ENCODE data around the gene ZCCHC24.

ZCCHC24 gene

DNA sequence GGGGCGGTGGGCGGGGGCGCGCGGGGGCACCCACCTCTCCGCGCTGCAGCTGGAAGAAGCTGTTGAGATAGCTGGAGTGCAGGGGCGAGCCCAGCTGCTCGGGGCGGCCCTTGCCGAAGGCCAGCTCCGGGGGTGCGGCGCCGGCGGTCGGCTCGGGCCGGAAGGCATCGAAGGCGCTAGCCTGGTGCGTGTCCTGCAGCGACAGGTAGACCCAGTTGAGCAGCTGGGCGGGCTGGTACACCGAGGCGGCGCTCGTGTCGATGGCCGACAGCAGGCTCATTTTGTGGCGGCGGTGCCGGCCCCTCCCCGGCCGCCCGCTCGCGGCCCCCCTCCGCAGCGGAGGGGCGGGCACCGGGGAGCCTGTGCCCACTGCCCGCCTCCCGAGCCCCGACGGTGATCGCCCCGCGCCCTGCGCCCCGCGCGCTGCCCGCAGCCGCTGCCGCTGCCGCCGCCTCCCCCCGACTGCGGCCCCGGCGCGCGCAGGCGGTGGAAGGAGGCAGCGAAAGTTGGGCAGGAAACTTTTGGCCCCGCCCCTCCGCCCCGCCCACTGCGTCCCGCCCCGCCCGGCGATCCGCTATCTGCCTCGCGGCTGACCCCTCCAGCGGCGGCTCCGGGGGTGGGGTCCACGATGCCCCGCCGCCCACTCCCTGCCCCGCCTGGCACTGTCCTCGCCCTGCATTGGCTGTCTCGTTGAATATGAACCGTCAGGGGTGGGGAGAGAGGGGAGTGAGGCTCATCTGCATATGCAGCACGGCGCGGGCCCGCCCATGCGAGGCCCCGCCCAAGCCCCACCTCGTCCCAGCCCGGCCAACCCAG is at the start of gene ZCCHC24:
Gene ZCCHC24 (minus strand): TSS at position 464 of the 816 bp plus-strand sequence. CDS start 184 bp downstream, at position 280.
- ATAC-seq = peak; percentile 98
- peak; percentile 93 for DNase-seq

DNA sequence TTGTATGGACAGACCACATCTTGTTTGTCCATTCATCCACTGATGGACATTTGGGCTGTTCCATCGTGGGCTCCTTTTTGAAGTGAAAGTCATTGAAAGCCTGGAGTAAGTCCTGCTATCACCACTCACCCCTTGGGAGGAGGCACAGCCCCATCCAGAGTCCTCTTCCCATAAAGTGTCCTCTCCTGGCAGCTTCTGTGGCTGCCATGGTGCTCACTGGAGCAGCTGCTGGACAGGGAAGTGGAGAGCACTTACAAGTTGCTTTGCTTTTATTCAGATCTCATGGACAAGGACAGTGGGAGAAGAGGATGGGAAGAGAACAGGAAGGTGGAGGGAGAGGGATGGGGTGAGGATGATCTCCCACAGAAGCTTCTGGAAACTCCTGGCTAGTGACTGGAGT is 48.4 kb upstream of the ZCCHC24 start:
- no peak for ATAC-seq
- DNase-seq = no peak

DNA sequence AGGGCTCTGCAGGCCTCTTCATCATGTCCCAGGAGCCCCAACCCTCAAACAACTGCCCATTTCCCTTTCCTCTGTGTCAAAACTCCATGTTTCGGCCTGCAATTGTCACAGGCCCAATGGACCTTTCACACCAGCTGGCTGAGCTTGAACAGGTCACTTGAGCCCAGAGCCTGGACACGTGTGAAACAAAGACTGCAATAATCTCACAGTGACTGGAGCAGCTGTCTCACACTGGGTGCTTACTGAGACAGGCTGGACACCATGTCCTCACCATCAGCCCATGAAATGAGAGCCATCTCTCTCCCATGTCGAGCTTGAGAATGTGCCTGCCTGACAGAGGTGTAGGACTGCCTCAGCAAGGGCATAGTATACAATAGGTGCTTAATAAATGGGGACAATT is 47.4 kb upstream of the ZCCHC24 start:
- no peak for DNase-seq
- no peak for ATAC-seq

DNA sequence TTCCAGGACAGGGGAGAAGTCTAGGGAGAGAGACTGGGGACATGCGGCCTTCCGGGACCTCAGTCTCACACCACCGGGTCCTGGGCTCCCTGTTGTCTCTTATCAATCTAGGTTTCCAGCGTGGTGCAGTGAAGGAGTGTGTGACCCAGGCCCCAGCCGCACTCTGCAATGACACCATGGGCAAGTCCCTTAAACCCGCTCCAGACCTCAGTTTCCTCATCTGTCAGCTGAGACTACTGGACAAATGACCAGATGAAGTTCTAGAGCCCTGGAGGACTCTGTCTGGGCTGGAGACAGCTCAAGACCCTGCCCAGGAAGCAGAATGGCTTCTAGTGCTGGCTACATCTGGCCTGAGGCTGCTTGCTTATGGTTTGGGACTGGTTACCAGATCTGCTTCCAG is 46.8 kb upstream of the ZCCHC24 start:
- no peak for DNase-seq
- ATAC-seq = no peak

DNA sequence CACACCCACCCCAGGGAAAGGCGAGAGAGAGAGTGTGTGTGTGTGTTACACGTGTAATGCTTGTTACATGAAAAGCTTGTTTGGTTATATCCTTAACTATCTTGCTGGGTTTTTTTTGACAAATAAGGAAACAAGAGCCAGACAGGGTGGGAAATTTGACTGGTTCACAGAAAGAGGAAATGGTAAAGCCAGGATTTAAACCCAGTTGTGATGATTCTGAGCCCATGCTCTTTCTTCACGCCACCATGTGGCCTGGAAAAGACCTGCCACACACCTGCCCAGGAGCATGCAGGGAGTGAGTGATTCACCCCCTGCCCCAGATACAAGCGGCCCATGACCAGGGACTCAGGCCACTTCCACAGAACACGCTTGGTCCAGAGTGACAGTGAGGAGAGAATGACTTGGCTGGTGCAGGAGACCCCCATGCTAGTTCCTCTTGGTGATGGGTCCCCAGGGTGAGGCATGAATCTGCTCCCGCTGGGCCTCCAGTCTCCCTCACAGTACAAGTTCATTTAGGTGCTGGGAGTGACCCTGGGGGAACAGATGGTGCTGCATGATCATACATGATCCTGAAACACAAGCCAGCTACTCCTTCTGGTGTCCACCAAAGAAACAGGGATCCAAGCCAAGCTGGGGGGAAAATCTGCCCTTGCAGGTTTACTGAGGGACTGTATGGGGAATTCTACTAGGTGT is 45.9 kb upstream of the ZCCHC24 start:
- DNase-seq (no peak), ATAC-seq (no peak)

DNA sequence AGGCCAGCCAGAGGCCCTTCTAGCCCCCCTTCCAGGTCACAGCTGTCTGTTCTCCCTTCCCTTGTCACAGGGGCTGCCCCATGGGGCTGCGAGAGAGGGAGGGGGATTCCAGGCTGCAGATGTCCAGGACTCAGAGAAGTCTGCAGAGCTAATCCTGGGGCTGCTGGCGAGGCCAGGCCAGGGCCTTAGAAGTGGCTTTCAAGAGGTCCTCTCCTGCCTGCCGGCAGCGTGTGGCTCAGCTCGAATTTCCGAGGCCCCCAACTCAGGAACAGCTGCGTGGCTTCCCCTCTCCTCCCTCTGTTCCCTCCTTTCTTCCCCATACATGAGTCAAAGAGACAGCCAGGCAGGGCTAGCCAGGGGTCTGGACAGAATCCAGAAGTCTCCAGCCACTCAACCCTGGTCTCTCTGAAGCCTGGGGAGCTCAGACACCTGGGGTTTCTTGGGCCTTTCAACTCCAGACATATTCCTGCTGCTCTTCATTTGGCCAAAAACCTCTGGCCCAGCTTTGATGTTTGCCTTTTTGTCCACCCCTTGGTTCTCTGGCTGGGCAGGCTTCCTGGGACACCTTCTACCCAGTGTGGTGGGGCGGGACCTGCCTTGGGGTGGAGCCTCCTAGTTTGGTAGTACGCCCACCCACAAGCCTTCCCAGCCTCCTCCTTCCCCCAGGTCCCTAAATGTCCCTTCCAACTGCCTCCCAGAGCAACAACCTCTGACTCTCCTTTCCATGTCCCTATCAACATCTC is 45.1 kb upstream of the ZCCHC24 start:
- ATAC-seq = no peak
- no peak for DNase-seq

DNA sequence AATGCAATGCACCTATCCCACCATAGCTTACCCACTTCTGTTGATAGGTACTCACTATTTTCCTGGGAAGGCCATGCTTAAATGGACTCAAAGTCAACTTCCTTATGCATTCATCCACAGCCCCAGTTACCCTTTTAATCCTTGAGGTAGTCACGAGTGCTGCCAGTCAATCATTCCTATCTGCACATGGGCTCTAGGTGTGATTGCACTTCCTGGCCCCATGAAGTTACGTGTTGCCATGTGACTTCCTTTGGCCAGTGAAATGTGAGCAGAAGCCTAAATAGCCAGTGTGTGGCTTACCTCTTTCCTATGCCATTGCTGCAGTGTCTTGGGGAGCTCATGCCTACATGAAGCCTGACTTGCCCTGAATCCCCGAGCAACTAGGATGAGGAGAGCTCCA is 43.4 kb upstream of the ZCCHC24 start:
- DNase-seq (no peak), ATAC-seq (no peak)

DNA sequence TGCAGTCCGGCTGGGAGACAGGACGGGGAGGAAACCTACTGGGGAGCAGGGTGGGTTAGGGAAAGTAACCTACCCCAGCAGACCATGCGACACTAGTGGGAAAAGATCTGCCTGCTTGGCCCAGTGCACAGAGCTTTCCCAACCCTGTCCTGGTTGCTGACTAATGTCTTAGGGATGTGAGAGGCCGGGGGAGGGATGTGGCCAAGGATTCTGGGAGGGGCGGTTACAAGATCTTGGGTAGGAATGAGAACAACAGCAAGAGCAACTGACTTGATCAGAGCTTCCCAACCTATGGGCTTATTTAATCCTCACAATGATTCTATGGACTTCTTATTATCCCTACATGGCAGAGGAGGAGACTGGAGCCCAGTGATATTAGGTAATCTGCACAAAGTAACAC is 42.9 kb upstream of the ZCCHC24 start:
- DNase-seq (no peak), ATAC-seq (no peak)

DNA sequence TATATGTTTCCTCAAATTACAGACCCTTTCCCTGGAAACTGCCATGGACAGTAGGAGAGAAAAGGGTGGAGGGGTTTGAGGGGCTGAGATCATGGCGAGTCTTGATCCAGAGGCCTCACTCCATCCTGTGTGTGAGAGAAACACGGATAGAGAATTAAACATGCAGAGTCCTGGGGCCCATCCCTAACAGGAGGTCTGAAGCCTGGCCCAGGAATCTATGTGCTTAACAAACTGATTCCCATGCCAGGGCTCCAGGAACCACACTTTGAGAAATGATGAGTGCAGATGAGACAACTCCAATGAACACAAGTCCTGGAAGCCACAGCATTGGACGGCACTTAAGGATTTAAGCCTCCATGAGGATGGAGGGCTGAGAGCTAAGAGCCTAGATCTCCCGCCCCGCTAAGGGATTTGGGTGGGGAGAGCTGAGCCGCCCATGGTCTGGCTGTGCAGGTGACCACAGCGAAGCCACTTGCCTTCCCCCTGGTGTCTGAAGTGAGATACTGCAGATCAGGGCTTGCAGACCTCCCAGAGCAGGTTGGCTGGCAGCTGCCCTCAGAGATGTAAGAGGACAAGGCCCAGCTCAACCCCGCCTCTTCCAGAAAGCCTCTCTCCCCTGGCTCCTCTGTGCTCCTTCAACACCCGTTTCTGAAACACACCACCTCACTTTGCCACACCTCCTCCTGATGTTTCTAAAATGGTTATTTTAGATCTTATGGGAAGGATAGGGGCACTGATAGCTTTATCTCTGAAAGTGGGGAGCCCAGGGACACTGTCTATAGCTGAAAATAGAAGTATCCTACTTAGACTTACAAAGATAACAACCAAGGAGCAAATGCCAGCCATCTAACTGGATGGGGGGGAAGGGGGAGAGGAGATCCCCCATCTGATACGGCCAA is 42.1 kb upstream of the ZCCHC24 start:
- peak; percentile 60 for ATAC-seq
- peak; percentile 42 for DNase-seq

DNA sequence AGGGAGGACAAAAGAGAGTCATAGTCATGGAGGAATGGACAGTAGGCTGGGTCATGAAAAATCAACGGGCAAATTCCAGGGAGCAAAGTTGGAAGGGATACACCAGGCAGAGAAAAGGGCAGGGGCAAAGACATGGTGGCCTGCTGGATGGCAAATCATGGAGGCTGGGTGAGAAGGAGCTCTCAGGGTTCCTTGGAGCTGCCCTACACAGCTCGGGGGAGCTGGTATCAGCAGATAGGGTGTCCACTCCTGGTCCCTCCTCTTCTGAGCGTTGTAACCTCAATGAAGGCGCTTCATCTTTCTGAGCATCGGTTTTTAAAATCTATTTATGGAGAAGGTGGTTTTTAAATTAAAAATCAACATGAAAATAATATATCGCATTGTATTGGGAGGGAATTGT is 39.1 kb upstream of the ZCCHC24 start:
- DNase-seq = no peak
- ATAC-seq = no peak

DNA sequence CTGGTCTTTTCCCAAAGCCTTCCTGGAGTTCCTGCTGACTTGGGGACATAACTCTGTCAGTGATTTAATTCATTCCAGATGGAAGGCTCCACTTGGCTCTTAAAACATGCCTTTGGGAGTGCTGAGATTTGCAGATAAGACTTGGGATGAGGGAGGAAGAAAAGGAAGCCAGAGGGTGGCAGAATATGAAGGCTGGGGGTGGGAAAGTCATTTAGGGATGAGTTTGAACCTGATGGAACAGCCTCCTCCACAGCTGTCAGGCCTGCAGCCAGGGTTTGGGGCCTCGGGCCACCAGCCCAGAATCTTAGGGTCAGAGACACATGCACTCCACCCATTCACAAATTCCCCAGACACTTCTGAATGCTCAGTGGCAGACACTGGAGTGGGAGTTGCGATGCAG is 38.5 kb upstream of the ZCCHC24 start:
- DNase-seq (no peak), ATAC-seq (no peak)

DNA sequence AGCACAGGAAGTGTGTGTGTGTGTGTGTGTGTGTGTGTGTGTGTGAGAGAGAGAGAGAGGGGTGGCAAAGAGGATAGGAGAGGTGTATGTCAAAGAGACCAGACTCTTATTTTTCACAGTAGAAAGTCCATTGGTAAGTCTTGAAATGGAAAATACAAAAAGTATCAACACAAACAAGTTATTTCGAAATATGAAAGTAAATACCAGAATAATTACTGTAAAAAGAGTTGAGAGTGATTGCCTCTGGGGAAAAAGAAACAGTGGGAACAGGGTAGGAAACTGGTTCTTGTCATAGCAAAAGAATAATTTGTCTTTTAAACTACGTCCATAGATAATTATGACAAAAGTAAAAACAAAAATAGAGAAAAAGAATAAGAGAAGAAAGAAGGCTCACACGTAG is 37.9 kb upstream of the ZCCHC24 start:
- ATAC-seq (no peak), DNase-seq (no peak)

DNA sequence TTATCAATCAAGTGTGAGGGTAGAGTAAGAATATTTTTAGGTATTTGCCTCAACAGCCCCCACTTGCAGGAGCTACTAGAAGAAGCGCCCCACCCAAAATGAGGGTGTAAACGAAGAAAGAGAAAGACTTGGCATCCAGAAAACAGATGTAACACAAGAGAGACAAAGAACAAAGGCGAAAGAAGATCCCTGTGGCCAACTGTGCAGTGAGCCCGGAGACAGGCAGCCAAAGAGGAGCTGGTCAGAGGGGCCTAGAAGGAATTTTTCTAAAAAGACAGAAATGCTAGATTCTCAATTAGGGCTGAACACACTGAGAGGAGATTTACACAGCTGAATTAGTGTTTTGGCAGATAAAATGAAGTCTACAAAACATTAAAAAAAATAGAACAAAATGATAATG is 37.3 kb upstream of the ZCCHC24 start:
- DNase-seq (no peak), ATAC-seq (no peak)

DNA sequence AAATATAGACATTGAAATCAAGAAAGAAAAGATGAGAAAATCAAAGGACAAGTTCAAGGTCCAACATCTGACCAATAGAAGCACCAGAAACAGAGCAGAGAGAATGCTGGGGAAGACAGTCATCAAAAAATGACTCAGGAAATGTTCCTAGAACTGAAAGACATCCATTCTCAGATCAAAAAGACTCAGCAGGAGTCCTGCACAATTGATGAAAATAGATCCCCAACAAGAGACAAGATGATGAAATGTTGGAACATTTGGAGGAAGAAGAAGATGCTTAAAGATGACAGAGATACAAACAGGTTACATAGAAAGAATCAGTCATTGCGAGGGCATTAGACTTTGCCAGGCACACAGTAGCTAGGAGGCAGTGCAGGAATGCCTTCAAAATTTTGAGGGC is 36.9 kb upstream of the ZCCHC24 start:
- DNase-seq (no peak), ATAC-seq (no peak)

DNA sequence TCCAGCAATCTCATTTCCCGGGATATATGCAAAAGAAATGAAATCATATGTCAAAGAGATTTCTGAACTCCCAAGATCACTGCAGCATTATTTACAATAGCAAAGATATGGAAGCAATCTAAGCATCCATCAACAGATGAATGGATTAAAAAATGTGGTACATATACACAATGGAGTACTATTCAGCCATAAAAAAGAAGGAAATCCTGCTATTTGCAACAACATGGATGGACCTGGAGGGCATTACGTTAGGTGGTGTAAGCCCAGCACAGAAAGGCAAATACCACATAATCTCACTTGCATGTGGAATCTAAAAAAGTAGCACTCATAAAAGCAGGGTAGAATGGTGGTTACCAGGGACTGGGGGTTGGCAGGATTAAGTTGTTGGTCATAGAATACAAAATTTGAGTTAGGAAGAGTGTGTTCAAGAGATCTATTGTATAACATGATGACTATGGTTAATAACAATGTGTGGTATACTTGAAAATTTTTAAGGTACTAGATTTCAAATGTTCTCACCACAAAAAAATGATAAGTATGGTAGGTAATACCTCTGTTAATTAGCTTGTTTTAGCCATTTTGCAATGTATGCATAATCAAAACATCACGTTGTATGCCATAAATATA is 34.0 kb upstream of the ZCCHC24 start:
- ATAC-seq (no peak), DNase-seq (no peak)

DNA sequence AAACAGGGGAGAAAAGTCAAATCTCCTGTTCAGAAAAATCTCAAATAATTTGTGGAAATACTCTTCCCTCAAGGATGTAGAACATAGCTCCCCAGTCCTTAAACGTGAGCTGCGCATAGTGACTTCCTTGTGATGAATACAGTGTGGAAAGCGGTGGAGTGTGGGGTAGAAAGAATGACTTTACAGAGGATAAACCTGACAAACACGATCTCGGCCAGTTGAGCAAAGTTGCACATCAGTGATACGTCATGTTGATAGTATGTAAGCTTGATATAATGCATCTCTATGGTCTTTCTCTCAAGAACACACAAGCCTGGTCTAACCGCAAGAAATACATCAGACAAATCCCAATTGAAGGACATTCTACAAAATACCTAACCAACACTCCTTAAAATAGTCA is 32.0 kb upstream of the ZCCHC24 start:
- DNase-seq (no peak), ATAC-seq (no peak)

DNA sequence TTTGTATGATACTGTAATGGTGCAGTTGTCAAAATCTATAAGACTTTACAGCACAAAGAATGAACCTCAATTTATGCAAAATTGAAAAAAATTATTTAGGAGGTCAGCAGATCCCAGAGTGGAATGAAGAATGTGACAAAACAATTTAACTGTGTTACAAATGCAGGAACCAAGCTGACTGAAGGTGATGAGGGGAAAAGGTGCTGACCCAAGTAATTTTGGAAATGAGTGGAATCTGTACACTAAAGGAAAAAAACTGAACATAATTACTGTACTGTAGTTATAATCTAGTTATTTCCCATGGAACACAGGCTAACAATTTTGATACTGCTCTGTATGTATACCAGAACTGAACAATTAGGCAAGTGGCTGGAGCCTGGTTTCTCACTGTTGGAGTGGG is 31.2 kb upstream of the ZCCHC24 start:
- DNase-seq (no peak), ATAC-seq (no peak)

DNA sequence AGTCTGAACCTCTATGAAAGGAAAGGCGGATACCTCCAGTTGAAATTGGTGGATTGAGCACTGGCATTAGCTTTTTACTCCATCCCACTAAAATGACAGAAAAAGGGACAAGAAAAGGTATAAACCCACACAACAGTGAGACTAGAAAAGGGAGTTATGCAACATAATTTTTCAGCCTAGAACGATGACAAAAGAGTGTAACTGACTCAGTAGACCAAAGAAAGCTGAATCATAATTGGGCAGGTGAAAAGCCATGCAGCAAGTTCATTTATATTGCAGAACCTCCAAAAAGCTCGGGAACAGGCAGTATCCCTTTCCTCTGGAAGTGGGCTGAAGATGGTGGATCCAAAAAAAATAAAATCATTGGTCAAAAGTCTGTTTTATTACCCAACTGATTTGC is 30.5 kb upstream of the ZCCHC24 start:
- no peak for ATAC-seq
- DNase-seq = no peak

DNA sequence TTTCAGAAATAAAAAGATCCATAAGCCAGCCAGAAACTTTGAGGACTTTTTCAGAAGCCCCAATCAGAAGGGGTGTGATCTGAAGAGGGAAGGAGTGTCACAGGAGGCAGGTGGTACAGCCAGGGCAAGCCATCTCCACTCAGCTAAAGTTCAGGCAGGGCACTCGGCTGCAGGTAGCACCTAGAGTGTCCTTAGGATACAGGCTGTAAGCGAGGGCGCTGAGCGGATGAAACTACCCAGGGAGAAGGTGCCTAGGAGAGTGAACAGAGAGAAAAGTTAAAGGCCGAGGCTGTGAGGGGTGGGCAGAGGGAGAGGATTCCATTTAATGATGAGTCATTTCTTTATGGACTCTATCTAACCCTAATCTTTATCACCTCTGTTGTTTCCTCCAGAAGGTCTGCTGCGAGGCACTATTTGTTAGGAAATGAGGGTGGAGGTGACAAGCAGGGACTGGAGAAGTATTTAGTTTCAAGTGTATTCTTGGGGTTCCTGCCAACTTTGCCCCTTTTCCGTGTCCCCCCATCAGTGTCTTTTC is 29.8 kb upstream of the ZCCHC24 start:
- ATAC-seq (no peak), DNase-seq (no peak)

DNA sequence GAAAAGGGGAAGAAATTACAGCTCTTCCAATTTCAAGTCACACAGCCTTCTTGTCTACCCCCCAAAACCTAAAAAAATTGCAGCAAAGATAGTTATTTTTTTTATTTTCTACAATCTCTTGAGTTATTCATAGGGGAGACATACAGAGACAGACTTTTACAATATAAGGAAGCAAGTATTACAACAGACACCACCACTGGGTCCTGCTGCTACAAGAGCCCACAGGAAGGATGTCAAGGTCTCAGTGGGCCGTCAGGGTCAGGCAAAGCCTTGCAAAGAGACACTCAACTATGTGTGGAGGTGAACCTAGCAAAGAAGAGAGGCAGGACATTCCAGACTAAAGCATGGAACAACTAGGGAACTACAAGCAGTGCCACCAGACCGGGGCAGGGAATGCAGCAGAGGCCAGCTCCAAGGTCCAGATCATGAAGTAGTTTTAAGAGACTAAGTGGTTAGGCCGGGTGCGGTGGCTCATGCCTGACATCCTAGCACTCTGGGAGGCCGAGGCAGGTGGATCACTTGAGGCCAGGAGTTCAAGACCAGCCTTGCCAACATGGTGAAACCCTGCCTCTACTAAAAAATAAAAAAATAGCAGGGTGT is 28.2 kb upstream of the ZCCHC24 start:
- no peak for DNase-seq

DNA sequence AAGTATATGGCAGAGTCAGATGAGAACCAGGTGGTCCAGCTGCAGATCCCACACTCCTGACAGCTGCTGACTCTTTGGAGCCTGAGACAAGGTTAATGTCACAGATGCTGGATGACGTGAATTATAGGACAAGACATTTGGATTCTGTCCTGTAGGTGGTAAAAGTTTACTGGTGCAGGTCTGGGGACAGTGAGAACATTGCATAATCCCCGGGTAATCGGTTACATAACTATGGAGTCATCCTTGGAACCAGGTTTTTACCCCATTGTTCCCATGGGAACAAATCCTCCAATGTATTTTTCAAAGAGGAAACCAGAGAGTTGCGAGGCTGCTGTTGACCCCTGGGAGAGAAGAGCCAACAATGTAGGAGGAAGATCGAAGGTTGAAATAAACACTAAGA is 27.5 kb upstream of the ZCCHC24 start:
- ATAC-seq (no peak), DNase-seq (no peak)

More for the DNA sequence above, 28.2 kb upstream of the ZCCHC24 start:
- ATAC-seq = peak; percentile 19
